Measurements from ENCODE around the gene MRPL27. TPM values are rescaled to one million over a fixed set of nuclear protein-coding genes. Genes with fewer than 3 reads are reported as not detected.

MRPL27 gene
- polyA plus RNA-seq, 1 donor from 2014 or later = 118 TPM

DNA sequence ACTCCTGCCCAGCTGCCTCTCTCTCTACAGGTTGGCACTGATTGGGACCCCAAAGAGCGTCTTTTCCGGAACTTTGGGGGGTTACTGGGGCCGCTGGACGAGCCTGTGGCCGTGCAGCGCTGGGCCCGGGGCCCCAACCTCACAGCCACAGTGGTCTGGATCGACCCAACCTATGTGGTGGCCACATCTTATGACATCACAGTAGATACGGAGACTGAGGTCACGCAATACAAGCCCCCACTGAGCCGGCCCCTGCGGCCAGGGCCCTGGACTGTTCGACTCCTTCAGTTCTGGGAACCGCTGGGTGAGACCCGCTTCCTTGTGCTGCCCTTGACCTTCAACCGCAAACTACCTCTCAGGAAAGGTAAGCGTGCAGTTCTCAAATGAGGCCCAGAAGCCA, 14.8 kb downstream of the MRPL27 start:
- Histone ChIP-seq H3K9me2 (ENCODE audit: insufficient read depth, low read length) (no peaks in the 10 kb centered on the region), H3K36me3 (ENCODE audit: insufficient read depth, low read length) (no peaks in the 10 kb centered on the region), H3F3A (ENCODE audit: insufficient read depth, low read length, poor library complexity, severe bottlenecking) (no peaks in the 10 kb centered on the region), H3K27ac (ENCODE audit: low read length) (no peak overlapping the region), H3K27me3 (ENCODE audit: insufficient read depth, low read depth, low read length) (no peaks in the 10 kb centered on the region), H4K20me1 (ENCODE audit: insufficient read depth) (no peaks in the 10 kb centered on the region), H3K4me2 (ENCODE audit: low read length) (no peak overlapping the region), H2AFZ (ENCODE audit: low read depth, low read length) (no peak overlapping the region), H3K9ac (ENCODE audit: low read length) (no peak overlapping the region), H3K9me3 (ENCODE audit: low read length) (no peaks in the 10 kb centered on the region), H3K4me3 (ENCODE audit: low read length) (no peak overlapping the region), H3K79me2 (replicated peaks; ENCODE audit: insufficient read depth, low read length) (no peaks in the 10 kb centered on the region)
- no peak for TF ChIP-seq SMC3 (conservative IDR thresholded peaks at IDR 0.05; ENCODE audit: poor library complexity)
- TF ChIP-seq MXI1 (conservative IDR thresholded peaks at IDR 0.05; ENCODE audit: poor library complexity, severe bottlenecking) = no peak
- no peak for TF ChIP-seq CTCF (IDR thresholded peaks at IDR 0.05; ENCODE audit: poor library complexity, severe bottlenecking)
- no peak for TF ChIP-seq EZH2 (IDR thresholded peaks at IDR 0.05; ENCODE audit: borderline replicate concordance, insufficient read depth, low read length, poor library complexity, severe bottlenecking)
- no peak for TF ChIP-seq EP300 (conservative IDR thresholded peaks at IDR 0.05; ENCODE audit: poor library complexity, severe bottlenecking)
- no peak for TF ChIP-seq REST (IDR thresholded peaks at IDR 0.05; ENCODE audit: borderline replicate concordance)
- no peak for TF ChIP-seq POLR2AphosphoS5 (IDR thresholded peaks at IDR 0.05)
- TF ChIP-seq RAD21 (conservative IDR thresholded peaks at IDR 0.05) = no peak
- no peak for TF ChIP-seq TAF1 (IDR thresholded peaks at IDR 0.05; ENCODE audit: low read depth)

DNA sequence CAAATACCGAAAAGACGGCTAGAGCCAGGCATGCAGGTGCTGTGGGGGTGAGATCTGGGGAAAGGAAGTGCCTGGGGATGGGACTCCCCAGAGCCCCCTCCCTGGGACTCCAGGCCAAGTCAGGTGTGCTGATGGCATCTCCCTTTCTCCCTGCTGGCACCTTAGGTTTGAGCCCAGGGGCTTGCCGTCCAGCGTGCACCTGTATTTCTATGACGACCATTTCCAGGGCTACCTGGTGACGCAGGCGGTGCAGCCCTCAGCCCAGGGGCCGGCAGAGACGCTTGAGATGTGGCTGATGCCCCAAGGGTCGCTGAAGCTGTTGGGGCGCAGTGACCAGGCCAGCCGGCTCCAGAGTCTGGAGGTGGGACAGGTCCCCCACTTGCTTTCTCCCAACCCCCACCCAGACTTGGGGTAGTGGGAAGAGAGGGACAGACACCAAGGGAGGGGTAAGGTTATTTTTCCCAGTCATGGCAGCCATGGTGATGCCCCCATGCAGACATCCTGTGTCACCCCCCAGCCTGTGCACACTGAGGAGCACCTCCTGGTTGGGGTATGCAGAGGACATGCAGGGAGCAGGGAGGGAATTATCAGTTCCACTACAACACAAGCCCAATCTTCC, 16.0 kb downstream of the MRPL27 start:
- no peaks in the 10 kb centered on the region for H3K79me2 ChIP-seq (replicated peaks; ENCODE audit: insufficient read depth, low read length)
- H3K27ac ChIP-seq (ENCODE audit: low read length) = no peak overlapping the region
- no peak for TF ChIP-seq SMC3 (conservative IDR thresholded peaks at IDR 0.05; ENCODE audit: poor library complexity)
- no peak for TF ChIP-seq MXI1 (conservative IDR thresholded peaks at IDR 0.05; ENCODE audit: poor library complexity, severe bottlenecking)
- TF ChIP-seq CTCF (IDR thresholded peaks at IDR 0.05; ENCODE audit: poor library complexity, severe bottlenecking) = no peak
- no peak for TF ChIP-seq REST (IDR thresholded peaks at IDR 0.05; ENCODE audit: borderline replicate concordance)
- no peak for TF ChIP-seq TAF1 (IDR thresholded peaks at IDR 0.05; ENCODE audit: low read depth)
- no peak for TF ChIP-seq EP300 (conservative IDR thresholded peaks at IDR 0.05; ENCODE audit: poor library complexity, severe bottlenecking)
- TF ChIP-seq POLR2AphosphoS5 (IDR thresholded peaks at IDR 0.05) = no peak
- TF ChIP-seq EZH2 (IDR thresholded peaks at IDR 0.05; ENCODE audit: borderline replicate concordance, insufficient read depth, low read length, poor library complexity, severe bottlenecking) = no peak
- TF ChIP-seq RAD21 (conservative IDR thresholded peaks at IDR 0.05) = no peak
- H3K9me3 ChIP-seq (ENCODE audit: low read length) = no peaks in the 10 kb centered on the region
- H3K4me2 ChIP-seq (ENCODE audit: low read length) = no peak overlapping the region
- H3F3A ChIP-seq (ENCODE audit: insufficient read depth, low read length, poor library complexity, severe bottlenecking) = no peaks in the 10 kb centered on the region
- H3K4me3 ChIP-seq (ENCODE audit: low read length) = no peak overlapping the region
- no peaks in the 10 kb centered on the region for H3K9me2 ChIP-seq (ENCODE audit: insufficient read depth, low read length)
- H3K27me3 ChIP-seq (ENCODE audit: insufficient read depth, low read depth, low read length) = no peaks in the 10 kb centered on the region
- no peak overlapping the region for H3K9ac ChIP-seq (ENCODE audit: low read length)
- H2AFZ ChIP-seq (ENCODE audit: low read depth, low read length) = no peak overlapping the region
- no peaks in the 10 kb centered on the region for H3K36me3 ChIP-seq (ENCODE audit: insufficient read depth, low read length)
- H4K20me1 ChIP-seq (ENCODE audit: insufficient read depth) = no peaks in the 10 kb centered on the region
